HL-60 (cell line): Measurements from ENCODE around the gene RHBDD2.

Source experiments
- TF ChIP-seq, protein P1 (sequence below): IDR thresholded peaks from one replicate; pipeline ENCODE4 v1.5.1; 2011; ENCODE audit warnings: low read length, control low read depth, inconsistent platforms; ENCODE audit not compliant: insufficient read depth
- TF ChIP-seq, protein P2 (sequence below): IDR thresholded peaks from 2 replicates; pipeline ENCODE4 v1.6.1; 2012; ENCODE audit warnings: low read depth; ENCODE audit not compliant: insufficient replicate concordance

- TF ChIP-seq, protein P1, sequence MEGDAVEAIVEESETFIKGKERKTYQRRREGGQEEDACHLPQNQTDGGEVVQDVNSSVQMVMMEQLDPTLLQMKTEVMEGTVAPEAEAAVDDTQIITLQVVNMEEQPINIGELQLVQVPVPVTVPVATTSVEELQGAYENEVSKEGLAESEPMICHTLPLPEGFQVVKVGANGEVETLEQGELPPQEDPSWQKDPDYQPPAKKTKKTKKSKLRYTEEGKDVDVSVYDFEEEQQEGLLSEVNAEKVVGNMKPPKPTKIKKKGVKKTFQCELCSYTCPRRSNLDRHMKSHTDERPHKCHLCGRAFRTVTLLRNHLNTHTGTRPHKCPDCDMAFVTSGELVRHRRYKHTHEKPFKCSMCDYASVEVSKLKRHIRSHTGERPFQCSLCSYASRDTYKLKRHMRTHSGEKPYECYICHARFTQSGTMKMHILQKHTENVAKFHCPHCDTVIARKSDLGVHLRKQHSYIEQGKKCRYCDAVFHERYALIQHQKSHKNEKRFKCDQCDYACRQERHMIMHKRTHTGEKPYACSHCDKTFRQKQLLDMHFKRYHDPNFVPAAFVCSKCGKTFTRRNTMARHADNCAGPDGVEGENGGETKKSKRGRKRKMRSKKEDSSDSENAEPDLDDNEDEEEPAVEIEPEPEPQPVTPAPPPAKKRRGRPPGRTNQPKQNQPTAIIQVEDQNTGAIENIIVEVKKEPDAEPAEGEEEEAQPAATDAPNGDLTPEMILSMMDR, result no peak
- TF ChIP-seq, protein P2, sequence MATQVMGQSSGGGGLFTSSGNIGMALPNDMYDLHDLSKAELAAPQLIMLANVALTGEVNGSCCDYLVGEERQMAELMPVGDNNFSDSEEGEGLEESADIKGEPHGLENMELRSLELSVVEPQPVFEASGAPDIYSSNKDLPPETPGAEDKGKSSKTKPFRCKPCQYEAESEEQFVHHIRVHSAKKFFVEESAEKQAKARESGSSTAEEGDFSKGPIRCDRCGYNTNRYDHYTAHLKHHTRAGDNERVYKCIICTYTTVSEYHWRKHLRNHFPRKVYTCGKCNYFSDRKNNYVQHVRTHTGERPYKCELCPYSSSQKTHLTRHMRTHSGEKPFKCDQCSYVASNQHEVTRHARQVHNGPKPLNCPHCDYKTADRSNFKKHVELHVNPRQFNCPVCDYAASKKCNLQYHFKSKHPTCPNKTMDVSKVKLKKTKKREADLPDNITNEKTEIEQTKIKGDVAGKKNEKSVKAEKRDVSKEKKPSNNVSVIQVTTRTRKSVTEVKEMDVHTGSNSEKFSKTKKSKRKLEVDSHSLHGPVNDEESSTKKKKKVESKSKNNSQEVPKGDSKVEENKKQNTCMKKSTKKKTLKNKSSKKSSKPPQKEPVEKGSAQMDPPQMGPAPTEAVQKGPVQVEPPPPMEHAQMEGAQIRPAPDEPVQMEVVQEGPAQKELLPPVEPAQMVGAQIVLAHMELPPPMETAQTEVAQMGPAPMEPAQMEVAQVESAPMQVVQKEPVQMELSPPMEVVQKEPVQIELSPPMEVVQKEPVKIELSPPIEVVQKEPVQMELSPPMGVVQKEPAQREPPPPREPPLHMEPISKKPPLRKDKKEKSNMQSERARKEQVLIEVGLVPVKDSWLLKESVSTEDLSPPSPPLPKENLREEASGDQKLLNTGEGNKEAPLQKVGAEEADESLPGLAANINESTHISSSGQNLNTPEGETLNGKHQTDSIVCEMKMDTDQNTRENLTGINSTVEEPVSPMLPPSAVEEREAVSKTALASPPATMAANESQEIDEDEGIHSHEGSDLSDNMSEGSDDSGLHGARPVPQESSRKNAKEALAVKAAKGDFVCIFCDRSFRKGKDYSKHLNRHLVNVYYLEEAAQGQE, result no peak
Observed at GRCh38 chr7:75856536-75856935, 22.3 kb upstream of the RHBDD2 start.
